ENCODE results near the gene RAD51B.

The RAD51B gene

GRCh38 chr14:68082698-68083291 is 263.2 kb downstream of the RAD51B start:
- POLR2A ChIA-PET = no interaction called here
- H3K27ac ChIP-seq (ENCODE audit: extremely low read depth, low read depth, low read length) = no peak overlapping the region
- TF ChIP-seq ZNF629 (tag by site-specific recombination; IDR thresholded peaks at IDR 0.05) (no peak), PRDM1 (tag by site-specific recombination; IDR thresholded peaks at IDR 0.05) (0 out of 2 replicates have a peak, but pooled peaks have one; percentile 23), ZNF660 (tag by site-specific recombination; IDR thresholded peaks at IDR 0.05) (no peak), ZNF510 (tag by site-specific recombination; IDR thresholded peaks at IDR 0.05; ENCODE audit: insufficient replicate concordance) (no peak), ZSCAN30 (tag by site-specific recombination; IDR thresholded peaks at IDR 0.05) (no peak), ZNF211 (tag by site-specific recombination; IDR thresholded peaks at IDR 0.05; ENCODE audit: low read depth) (no peak), ZNF747 (tag by site-specific recombination; IDR thresholded peaks at IDR 0.05) (no peak)
- TF ChIP-seq, protein P1, sequence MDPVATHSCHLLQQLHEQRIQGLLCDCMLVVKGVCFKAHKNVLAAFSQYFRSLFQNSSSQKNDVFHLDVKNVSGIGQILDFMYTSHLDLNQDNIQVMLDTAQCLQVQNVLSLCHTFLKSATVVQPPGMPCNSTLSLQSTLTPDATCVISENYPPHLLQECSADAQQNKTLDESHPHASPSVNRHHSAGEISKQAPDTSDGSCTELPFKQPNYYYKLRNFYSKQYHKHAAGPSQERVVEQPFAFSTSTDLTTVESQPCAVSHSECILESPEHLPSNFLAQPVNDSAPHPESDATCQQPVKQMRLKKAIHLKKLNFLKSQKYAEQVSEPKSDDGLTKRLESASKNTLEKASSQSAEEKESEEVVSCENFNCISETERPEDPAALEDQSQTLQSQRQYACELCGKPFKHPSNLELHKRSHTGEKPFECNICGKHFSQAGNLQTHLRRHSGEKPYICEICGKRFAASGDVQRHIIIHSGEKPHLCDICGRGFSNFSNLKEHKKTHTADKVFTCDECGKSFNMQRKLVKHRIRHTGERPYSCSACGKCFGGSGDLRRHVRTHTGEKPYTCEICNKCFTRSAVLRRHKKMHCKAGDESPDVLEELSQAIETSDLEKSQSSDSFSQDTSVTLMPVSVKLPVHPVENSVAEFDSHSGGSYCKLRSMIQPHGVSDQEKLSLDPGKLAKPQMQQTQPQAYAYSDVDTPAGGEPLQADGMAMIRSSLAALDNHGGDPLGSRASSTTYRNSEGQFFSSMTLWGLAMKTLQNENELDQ (tag by site-specific recombination; IDR thresholded peaks at IDR 0.05; ENCODE audit: low read depth) = no peak
- TF ChIP-seq, protein P2, sequence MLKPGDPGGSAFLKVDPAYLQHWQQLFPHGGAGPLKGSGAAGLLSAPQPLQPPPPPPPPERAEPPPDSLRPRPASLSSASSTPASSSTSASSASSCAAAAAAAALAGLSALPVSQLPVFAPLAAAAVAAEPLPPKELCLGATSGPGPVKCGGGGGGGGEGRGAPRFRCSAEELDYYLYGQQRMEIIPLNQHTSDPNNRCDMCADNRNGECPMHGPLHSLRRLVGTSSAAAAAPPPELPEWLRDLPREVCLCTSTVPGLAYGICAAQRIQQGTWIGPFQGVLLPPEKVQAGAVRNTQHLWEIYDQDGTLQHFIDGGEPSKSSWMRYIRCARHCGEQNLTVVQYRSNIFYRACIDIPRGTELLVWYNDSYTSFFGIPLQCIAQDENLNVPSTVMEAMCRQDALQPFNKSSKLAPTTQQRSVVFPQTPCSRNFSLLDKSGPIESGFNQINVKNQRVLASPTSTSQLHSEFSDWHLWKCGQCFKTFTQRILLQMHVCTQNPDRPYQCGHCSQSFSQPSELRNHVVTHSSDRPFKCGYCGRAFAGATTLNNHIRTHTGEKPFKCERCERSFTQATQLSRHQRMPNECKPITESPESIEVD (tag by site-specific recombination; IDR thresholded peaks at IDR 0.05) = peak; percentile 10; the same call in 1 of the 2 replicates
- CTCF ChIA-PET = no interaction called here
- peaks cover 17% of the 10 kb centered on the region for H3K4me1 ChIP-seq (ENCODE audit: control insufficient read depth, insufficient read depth, low read length)
- H3K4me3 ChIP-seq (ENCODE audit: low read depth, low read length) = no peak overlapping the region
- no peaks in the 10 kb centered on the region for H3K9me3 ChIP-seq (ENCODE audit: control insufficient read depth, insufficient read depth, low read depth, low read length)
- no peaks in the 10 kb centered on the region for H3K36me3 ChIP-seq (ENCODE audit: control insufficient read depth in 2 of 2, insufficient read depth in 1 of 2, low read length in 2 of 2)

GRCh38 chr14:68084256-68084655 is 264.7 kb downstream of the RAD51B start:
- CTCF ChIA-PET = interaction anchor here (1.3 kb wide), 1 partner anchor 150 kb away, joined by 5 read pairs; no protein-coding TSS in a partner anchor
- Histone ChIP-seq H3K27ac (ENCODE audit: extremely low read depth, low read depth, low read length) (no peak overlapping the region), H3K9me3 (ENCODE audit: control insufficient read depth, insufficient read depth, low read depth, low read length) (no peaks in the 10 kb centered on the region), H3K36me3 (ENCODE audit: control insufficient read depth in 2 of 2, insufficient read depth in 1 of 2, low read length in 2 of 2) (no peaks in the 10 kb centered on the region), H3K4me1 (ENCODE audit: control insufficient read depth, insufficient read depth, low read length) (peaks cover 30% of the 10 kb centered on the region), H3K4me3 (ENCODE audit: low read depth, low read length) (no peak overlapping the region)
- TF ChIP-seq ZBTB8A (tag by site-specific recombination; IDR thresholded peaks at IDR 0.05) = no peak
- TF ChIP-seq, protein P3, sequence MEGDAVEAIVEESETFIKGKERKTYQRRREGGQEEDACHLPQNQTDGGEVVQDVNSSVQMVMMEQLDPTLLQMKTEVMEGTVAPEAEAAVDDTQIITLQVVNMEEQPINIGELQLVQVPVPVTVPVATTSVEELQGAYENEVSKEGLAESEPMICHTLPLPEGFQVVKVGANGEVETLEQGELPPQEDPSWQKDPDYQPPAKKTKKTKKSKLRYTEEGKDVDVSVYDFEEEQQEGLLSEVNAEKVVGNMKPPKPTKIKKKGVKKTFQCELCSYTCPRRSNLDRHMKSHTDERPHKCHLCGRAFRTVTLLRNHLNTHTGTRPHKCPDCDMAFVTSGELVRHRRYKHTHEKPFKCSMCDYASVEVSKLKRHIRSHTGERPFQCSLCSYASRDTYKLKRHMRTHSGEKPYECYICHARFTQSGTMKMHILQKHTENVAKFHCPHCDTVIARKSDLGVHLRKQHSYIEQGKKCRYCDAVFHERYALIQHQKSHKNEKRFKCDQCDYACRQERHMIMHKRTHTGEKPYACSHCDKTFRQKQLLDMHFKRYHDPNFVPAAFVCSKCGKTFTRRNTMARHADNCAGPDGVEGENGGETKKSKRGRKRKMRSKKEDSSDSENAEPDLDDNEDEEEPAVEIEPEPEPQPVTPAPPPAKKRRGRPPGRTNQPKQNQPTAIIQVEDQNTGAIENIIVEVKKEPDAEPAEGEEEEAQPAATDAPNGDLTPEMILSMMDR (tag by site-specific recombination; IDR thresholded peaks at IDR 0.05) = peak; percentile 44; the same call in 1 of the 2 replicates
- TF ChIP-seq ZNF654 (tag by site-specific recombination; IDR thresholded peaks at IDR 0.05; ENCODE audit: low read depth) = peak; percentile 47
- POLR2A ChIA-PET = no interaction called here

GRCh38 chr14:68085742-68086141 is 266.2 kb downstream of the RAD51B start:
- POLR2A ChIA-PET = no interaction called here
- Histone ChIP-seq H3K36me3 (ENCODE audit: control insufficient read depth in 2 of 2, insufficient read depth in 1 of 2, low read length in 2 of 2) (no peaks in the 10 kb centered on the region), H3K4me3 (ENCODE audit: low read depth, low read length) (no peak overlapping the region), H3K9me3 (ENCODE audit: control insufficient read depth, insufficient read depth, low read depth, low read length) (no peaks in the 10 kb centered on the region), H3K4me1 (ENCODE audit: control insufficient read depth, insufficient read depth, low read length) (peaks cover 28% of the 10 kb centered on the region), H3K27ac (ENCODE audit: extremely low read depth, low read depth, low read length) (no peak overlapping the region)
- CTCF ChIA-PET = interaction anchor here (0.6 to 1.3 kb wide), 3 partner anchors 10 to 152 kb away, joined by 4 to 5 read pairs (median 4); no protein-coding TSS in a partner anchor
- TF ChIP-seq FEZF1 (tag by site-specific recombination; IDR thresholded peaks at IDR 0.05) (peak; percentile 61), ZIC2 (tag by site-specific recombination; IDR thresholded peaks at IDR 0.05) (peak; percentile 98), SCRT1 (tag by site-specific recombination; IDR thresholded peaks at IDR 0.05; ENCODE audit: borderline replicate concordance) (no peak), EGR2 (tag by site-specific recombination; IDR thresholded peaks at IDR 0.05; ENCODE audit: low read depth) (peak; percentile 80), ZFHX2 (tag by site-specific recombination; conservative IDR thresholded peaks at IDR 0.05) (peak; percentile 89)

Data from HEK293 (cell line).